AG09309 (cell line): ENCODE results near the gene SPPL2A.
A peak's percentile ranks its signal among the peaks of the same experiment; 100 is the strongest.

ENCODE experiments used
- DNase-seq: peaks from one replicate; pipeline ENCODE4 v3.0.0-alpha.2; 2010; ENCODE audit warnings: low read depth
- H3K4me3 ChIP-seq: 2 replicates; pipeline ENCODE4 v1.5.1; 2011; ENCODE audit warnings: mild to moderate bottlenecking, low read depth, low read length, moderate library complexity; ENCODE audit not compliant: control insufficient read depth
- TF ChIP-seq, protein P1 (sequence below): IDR thresholded peaks from 2 replicates; pipeline ENCODE4 v1.5.1; 2011; ENCODE audit warnings: mild to moderate bottlenecking, low read depth, low read length, inconsistent platforms; ENCODE audit not compliant: insufficient read depth, control insufficient read depth; ENCODE audit errors: missing control alignments

Gene SPPL2A

GRCh38 chr15:50774450-50774849 is 8.9 kb upstream of the SPPL2A start:
- H3K4me3 ChIP-seq = no peak overlapping the region
- DNase-seq = no peak
- TF ChIP-seq, protein P1, sequence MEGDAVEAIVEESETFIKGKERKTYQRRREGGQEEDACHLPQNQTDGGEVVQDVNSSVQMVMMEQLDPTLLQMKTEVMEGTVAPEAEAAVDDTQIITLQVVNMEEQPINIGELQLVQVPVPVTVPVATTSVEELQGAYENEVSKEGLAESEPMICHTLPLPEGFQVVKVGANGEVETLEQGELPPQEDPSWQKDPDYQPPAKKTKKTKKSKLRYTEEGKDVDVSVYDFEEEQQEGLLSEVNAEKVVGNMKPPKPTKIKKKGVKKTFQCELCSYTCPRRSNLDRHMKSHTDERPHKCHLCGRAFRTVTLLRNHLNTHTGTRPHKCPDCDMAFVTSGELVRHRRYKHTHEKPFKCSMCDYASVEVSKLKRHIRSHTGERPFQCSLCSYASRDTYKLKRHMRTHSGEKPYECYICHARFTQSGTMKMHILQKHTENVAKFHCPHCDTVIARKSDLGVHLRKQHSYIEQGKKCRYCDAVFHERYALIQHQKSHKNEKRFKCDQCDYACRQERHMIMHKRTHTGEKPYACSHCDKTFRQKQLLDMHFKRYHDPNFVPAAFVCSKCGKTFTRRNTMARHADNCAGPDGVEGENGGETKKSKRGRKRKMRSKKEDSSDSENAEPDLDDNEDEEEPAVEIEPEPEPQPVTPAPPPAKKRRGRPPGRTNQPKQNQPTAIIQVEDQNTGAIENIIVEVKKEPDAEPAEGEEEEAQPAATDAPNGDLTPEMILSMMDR = no peak

DNA sequence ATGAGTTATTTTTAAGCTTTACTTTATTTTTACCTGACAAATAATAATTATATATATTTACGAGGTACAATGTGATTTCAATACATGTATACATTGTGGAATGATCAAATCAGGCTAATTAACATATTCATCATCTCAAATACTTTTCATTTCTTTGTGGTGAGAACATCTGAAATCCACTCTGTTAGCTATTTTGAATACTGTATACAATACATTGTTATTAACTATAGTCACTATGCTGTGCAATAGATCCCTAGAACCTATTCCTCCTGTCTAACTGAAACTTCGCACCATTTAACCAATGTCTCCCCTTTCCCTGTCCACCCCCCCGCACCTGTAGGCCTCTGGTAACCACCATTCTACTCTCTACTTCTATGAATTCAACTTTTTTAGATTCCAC is 7.9 kb upstream of the SPPL2A start:
- H3K4me3 ChIP-seq = no peak overlapping the region
- TF ChIP-seq, protein P1 = no peak
- DNase-seq = no peak

DNA sequence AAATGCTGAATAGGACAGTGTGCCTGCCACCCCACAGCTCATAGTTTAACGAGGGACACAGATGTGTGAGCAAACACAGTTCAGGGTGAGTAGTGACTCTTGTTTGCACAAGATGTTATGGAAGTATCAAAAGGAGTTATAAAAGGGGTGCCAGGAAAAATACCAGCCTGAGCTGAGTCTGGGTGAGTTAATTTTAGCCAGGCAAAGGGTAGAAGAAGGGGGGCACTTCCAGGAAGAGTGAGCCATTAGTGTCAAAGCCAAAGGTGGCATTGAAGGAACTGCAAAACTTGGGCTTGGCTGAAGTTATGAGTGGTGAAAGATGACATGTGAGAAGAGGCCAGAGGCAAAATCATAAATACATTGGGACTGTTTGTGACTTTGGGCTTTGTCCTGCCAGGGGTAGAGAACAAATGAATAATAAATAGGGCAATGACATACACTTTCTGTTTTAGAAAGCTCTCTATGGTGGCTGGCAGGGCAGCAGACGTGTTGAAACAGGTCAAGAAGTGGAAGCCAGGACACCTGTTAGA is 1.9 kb upstream of the SPPL2A start:
- no peak for DNase-seq
- TF ChIP-seq, protein P1 = no peak
- H3K4me3 ChIP-seq = no peak overlapping the region

DNA sequence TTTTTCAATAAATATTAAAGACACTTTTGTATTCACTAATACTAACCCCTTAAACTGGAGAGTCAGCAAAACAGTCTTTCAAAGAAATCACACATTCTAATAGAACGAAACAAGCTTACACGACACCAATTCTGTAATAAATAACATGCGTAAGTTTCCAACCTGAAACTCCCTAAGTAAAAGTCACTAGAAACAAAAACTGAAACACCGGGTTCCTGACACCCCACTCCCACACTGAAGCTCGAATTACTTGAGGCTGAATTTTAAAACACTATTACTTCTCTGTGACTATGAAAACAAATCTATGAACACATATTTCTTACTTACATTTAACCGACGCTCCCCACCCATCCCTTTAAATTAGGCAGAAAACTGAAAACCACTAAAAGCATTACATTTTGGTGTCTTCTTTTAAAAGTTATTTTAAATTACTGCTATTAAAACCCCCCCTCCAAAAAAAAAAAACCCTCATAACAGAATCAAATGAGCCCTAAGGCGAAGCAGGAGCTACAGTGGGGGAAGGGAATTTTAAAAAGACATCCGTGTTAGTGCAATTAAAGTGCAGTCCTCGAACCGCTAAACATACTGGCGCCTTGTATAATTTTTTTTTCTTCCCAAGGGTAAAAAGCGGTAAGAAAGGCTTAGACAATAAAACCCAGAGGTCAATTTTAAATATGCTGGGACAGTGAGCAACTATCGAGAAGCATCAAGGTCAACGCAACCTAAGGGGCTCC is 878 bp downstream of the SPPL2A start:
- no peak for DNase-seq
- TF ChIP-seq, protein P1 = no peak
- peak overlapping the region; percentile 64 for H3K4me3 ChIP-seq

DNA sequence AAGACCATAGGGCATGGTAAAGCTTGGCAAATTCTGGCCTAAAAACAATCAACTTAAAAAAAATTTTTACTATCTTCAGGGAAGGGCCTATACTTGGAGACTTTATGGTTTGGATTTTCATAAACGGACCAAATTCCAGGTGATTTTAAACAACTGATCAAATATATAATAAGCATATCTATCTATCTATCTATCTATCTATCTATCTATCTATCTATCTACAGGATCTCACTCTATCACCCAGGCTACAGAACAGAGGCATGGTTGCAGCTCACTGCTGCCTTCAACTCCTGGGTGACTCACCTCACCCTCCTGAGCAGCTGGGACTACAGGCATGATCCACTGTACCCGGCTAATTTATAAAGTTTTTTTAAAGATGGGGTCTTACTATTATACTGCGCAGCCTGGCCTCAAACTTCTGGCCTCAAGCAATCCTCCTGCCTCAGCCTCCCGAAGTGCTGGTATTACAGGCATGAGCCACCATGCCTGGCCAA is 6.7 kb downstream of the SPPL2A start:
- no peak for DNase-seq
- TF ChIP-seq, protein P1 = no peak
- no peak overlapping the region for H3K4me3 ChIP-seq

- H3K4me3 ChIP-seq = no peak overlapping the region
- DNase-seq = no peak
- TF ChIP-seq, protein P1 = no peak
These were observed 12.0 kb downstream of the SPPL2A start for GRCh38 chr15:50753463-50753862.
